ENCODE data around the gene ZNF148.

- TF ChIP-seq POLR2A (IDR thresholded peaks at IDR 0.05) (no peak), CTCF (IDR thresholded peaks at IDR 0.05 in 4 of 5, conservative IDR thresholded peaks at IDR 0.05 in 1 of 5) (no peak)
Measured at GRCh38 chr3:125186800-125187598, 188.1 kb downstream of the ZNF148 start.
